ENCODE measurements around the gene B3GLCT.

- TF ChIP-seq, protein P1, sequence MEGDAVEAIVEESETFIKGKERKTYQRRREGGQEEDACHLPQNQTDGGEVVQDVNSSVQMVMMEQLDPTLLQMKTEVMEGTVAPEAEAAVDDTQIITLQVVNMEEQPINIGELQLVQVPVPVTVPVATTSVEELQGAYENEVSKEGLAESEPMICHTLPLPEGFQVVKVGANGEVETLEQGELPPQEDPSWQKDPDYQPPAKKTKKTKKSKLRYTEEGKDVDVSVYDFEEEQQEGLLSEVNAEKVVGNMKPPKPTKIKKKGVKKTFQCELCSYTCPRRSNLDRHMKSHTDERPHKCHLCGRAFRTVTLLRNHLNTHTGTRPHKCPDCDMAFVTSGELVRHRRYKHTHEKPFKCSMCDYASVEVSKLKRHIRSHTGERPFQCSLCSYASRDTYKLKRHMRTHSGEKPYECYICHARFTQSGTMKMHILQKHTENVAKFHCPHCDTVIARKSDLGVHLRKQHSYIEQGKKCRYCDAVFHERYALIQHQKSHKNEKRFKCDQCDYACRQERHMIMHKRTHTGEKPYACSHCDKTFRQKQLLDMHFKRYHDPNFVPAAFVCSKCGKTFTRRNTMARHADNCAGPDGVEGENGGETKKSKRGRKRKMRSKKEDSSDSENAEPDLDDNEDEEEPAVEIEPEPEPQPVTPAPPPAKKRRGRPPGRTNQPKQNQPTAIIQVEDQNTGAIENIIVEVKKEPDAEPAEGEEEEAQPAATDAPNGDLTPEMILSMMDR (IDR thresholded peaks at IDR 0.05), result no peak
- no peak for TF ChIP-seq POLR2A (IDR thresholded peaks at IDR 0.05)
These were observed 2.8 kb upstream of the B3GLCT start for GRCh38 chr13:31196992-31197391.

All from tibial nerve (tissue), 3 donors.